Endothelial cell of umbilical vein (primary cell): ENCODE results near the gene CRP. TPM values are rescaled to one million over a fixed set of nuclear protein-coding genes. Genes with fewer than 3 reads are reported as not detected.

Experiments
- BruUV-seq: library from RNA; stranded (reverse); fragments of 400-500 nt; replicated peaks from 2 replicates; lab custom pipeline; 2021; lab: Mats Ljungman, UMichigan
- CTCF ChIA-PET: fragments of 300-600, 350-600 bp; sonication (Branson Sonifier 250); formaldehyde crosslinking; loops from one replicate; lab custom pipeline; 2021; ENCODE audit warnings: antibody characterized with exemption, inconsistent platforms; lab: Charles Lee
- POLR2A ChIA-PET: fragments of 300-600, 350-600 bp; sonication (Branson Sonifier 250); formaldehyde crosslinking; loops from one replicate; lab custom pipeline; 2021; ENCODE audit warnings: antibody characterized with exemption, inconsistent platforms; lab: Charles Lee
- DNase-seq: peaks from one replicate; pipeline ENCODE4 v3.0.0-alpha.2; 2011; ENCODE audit warnings: low read depth, low spot score
- FAIRE-seq: peaks from 2 replicates; lab custom pipeline; 2011; peaks lifted over from hg19 to GRCh38; lab: Jason Lieb, UNC
- H2AFZ ChIP-seq: 2 replicates; pipeline ENCODE4 v1.6.0; 2012; ENCODE audit warnings: low read depth, low read length, control low read depth, inconsistent platforms
- H3K27ac ChIP-seq: 2 replicates; pipeline ENCODE4 v1.5.1; 2011; ENCODE audit warnings: low read depth, mild to moderate bottlenecking, control low read depth, low read length, moderate library complexity; ENCODE audit not compliant: insufficient read depth
- H3K27me3 ChIP-seq, 2 experiments: 2 replicates each; pipeline versions ENCODE4 v1.6.0 to v1.6.1; 2011; ENCODE audit warnings: low read length in 2 of 2, mixed read lengths in 1 of 2; ENCODE audit not compliant: control insufficient read depth in 2 of 2, insufficient read depth in 2 of 2
- H3K36me3 ChIP-seq, 2 experiments: 2 replicates in 1 of 2; 3 replicates in 1 of 2; pipeline ENCODE4 v1.5.1; 2011; ENCODE audit warnings: low read length in 2 of 2, mild to moderate bottlenecking in 1 of 2, moderate library complexity in 1 of 2; ENCODE audit not compliant: control insufficient read depth in 2 of 2, insufficient read depth in 2 of 2; ENCODE audit errors: extremely low read depth in 1 of 2
- H3K4me1 ChIP-seq: 3 replicates; pipeline ENCODE4 v1.5.1; 2011; ENCODE audit warnings: mild to moderate bottlenecking, low read length; ENCODE audit not compliant: control insufficient read depth, insufficient read depth; ENCODE audit errors: extremely low read depth
- H3K4me2 ChIP-seq: 2 replicates; pipeline ENCODE4 v1.6.1; 2011; ENCODE audit warnings: low read length, control low read depth, mixed read lengths; ENCODE audit not compliant: insufficient read depth
- H3K4me3 ChIP-seq, 3 experiments: fragments of 200-600 bp in 1 of 3; sonication (generic), shearing (Covaris generic) in 1 of 3; replicated peaks in 1 of 3; 2 replicates each; pipeline ENCODE4 v1.5.1; 2011 to 2016; ENCODE audit warnings: control low read depth in 3 of 3, low read length in 3 of 3, mild to moderate bottlenecking in 2 of 3, inconsistent platforms in 1 of 3, low read depth in 1 of 3, moderate library complexity in 1 of 3; ENCODE audit not compliant: insufficient read depth in 1 of 3
- H3K79me2 ChIP-seq: 2 replicates; pipeline ENCODE4 v1.6.0; 2012; ENCODE audit warnings: low read length, inconsistent platforms; ENCODE audit not compliant: control insufficient read depth, insufficient read depth
- H3K9ac ChIP-seq: replicated peaks from 2 replicates; pipeline ENCODE3; 2011; ENCODE audit warnings: low read length, control low read depth; ENCODE audit not compliant: insufficient read depth; ENCODE audit errors: extremely low read depth
- H3K9me1 ChIP-seq: replicated peaks from 3 replicates; pipeline ENCODE4 v1.6.0; 2011; ENCODE audit warnings: mild to moderate bottlenecking, low read length; ENCODE audit not compliant: control insufficient read depth, insufficient read depth; ENCODE audit errors: extremely low read depth
- H3K9me3 ChIP-seq: replicated peaks from 2 replicates; pipeline ENCODE4 v1.5.1; 2012; ENCODE audit warnings: low read length, inconsistent platforms; ENCODE audit not compliant: control insufficient read depth, insufficient read depth
- H4K20me1 ChIP-seq: replicated peaks from 2 replicates; pipeline ENCODE3; 2011; ENCODE audit warnings: mild to moderate bottlenecking, low read length; ENCODE audit not compliant: control insufficient read depth, insufficient read depth; ENCODE audit errors: extremely low read depth
- EZH2 ChIP-seq: IDR thresholded peaks from 2 replicates; pipeline ENCODE4 v1.6.1; 2012; ENCODE audit warnings: borderline replicate concordance, low read depth, mild to moderate bottlenecking, moderate library complexity, low read length, inconsistent platforms; ENCODE audit not compliant: severe bottlenecking
- FOS ChIP-seq: IDR thresholded peaks from 2 replicates; pipeline ENCODE4 v1.6.1; 2011; ENCODE audit warnings: mild to moderate bottlenecking, low read length, moderate library complexity, borderline replicate concordance; ENCODE audit not compliant: insufficient read depth
- GATA2 ChIP-seq: IDR thresholded peaks from 2 replicates; pipeline ENCODE4 v1.7.0; 2011; ENCODE audit warnings: low read depth, mild to moderate bottlenecking, moderate library complexity, mixed read lengths, low read length; ENCODE audit not compliant: insufficient read length, insufficient read depth
- JUN ChIP-seq: IDR thresholded peaks from 2 replicates; pipeline ENCODE4 v1.6.1; 2011; ENCODE audit warnings: borderline replicate concordance, low read depth; ENCODE audit not compliant: insufficient read length, insufficient read depth
- MYC ChIP-seq: IDR thresholded peaks from one replicate; pipeline ENCODE4 v1.6.1; 2011; ENCODE audit warnings: mild to moderate bottlenecking, low read depth, low read length
- POLR2A ChIP-seq: IDR thresholded peaks from 2 replicates; pipeline ENCODE4 v1.6.1; 2012; ENCODE audit warnings: low read depth, mild to moderate bottlenecking, control low read depth, low read length
- POLR2AphosphoS5 ChIP-seq: IDR thresholded peaks from 2 replicates; pipeline ENCODE4 v1.6.1; 2012; ENCODE audit warnings: low read depth, mild to moderate bottlenecking, control low read depth, low read length, moderate library complexity; ENCODE audit not compliant: insufficient read depth
- dilution Hi-C: fragments of 300-500 bp; cut with MboI; formaldehyde crosslinking; loops from one replicate; pipeline ENCODE4 v1.15.0; 2019; ENCODE audit warnings: low sequenced_read_pairs; ENCODE audit not compliant: extremely low pct_ligation_motif_present
- intact Hi-C: fragments of 100-400 bp; cut with micrococcal nuclease; formaldehyde crosslinking; loops from one replicate; pipeline ENCODE4 v1.10.0; 2022
- polyA plus RNA-seq, 4 experiments: library from polyadenylated mRNA; depleted of rRNA in 3 of 4; stranded (reverse) in 3 of 4; unstranded in 1 of 4; fragments of >200 nt; gene quantifications; 2 replicates each; pipeline versions ENCODE4 v1.2.1 to v1.2.3, GENCODE V29; 2011 to 2012; ENCODE audit warnings: missing spikeins in 1 of 4
- total RNA-seq: library from RNA; stranded (reverse); gene quantifications from 2 replicates; pipeline ENCODE4 v1.2.3, GENCODE V29; 2021
- TF ChIP-seq, protein P1 (sequence below), 2 donors: IDR thresholded peaks; 1 replicate in 1 of 2; 2 replicates in 1 of 2; pipeline ENCODE4 v1.5.1; 2011; ENCODE audit warnings: low read length in 2 of 2, mild to moderate bottlenecking in 2 of 2, moderate library complexity in 2 of 2, control low read depth in 1 of 2, inconsistent platforms in 1 of 2, low read depth in 1 of 2; ENCODE audit not compliant: insufficient read depth in 1 of 2; ENCODE audit errors: extremely low read depth in 1 of 2
- TF ChIP-seq, protein P2 (sequence below): IDR thresholded peaks from 2 replicates; pipeline ENCODE4 v1.6.1; 2011; ENCODE audit not compliant: insufficient read depth, insufficient read length

The CRP gene
- total and polyA plus RNA-seq, 2 donors (not counting 3 experiments of a cell fraction or from before 2014, with no cell fraction given) = not detected

DNA sequence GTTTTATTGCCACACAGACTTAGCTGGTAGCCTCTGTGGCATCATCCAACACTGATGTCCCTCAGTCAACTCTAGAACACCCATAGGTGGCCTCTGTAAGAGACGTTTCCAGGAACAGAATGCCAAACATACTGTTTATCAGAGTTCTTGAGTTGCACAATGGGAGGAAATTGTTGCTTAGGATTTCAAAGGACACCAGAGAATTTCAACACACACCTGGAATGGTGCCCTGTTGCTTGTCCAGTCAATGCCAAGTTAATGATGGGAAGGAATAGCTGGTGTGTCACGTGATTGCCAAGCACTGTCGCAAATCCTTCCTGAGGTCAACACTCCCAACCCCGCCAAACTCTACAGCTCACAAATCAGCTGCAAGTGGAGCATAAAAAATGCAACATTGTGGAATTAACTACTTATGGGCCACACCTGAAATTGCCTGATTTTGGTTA, 37.8 kb upstream of the CRP start:
- TF ChIP-seq, protein P1, sequence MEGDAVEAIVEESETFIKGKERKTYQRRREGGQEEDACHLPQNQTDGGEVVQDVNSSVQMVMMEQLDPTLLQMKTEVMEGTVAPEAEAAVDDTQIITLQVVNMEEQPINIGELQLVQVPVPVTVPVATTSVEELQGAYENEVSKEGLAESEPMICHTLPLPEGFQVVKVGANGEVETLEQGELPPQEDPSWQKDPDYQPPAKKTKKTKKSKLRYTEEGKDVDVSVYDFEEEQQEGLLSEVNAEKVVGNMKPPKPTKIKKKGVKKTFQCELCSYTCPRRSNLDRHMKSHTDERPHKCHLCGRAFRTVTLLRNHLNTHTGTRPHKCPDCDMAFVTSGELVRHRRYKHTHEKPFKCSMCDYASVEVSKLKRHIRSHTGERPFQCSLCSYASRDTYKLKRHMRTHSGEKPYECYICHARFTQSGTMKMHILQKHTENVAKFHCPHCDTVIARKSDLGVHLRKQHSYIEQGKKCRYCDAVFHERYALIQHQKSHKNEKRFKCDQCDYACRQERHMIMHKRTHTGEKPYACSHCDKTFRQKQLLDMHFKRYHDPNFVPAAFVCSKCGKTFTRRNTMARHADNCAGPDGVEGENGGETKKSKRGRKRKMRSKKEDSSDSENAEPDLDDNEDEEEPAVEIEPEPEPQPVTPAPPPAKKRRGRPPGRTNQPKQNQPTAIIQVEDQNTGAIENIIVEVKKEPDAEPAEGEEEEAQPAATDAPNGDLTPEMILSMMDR (IDR thresholded peaks at IDR 0.05; ENCODE audit: extremely low read depth in 1 of 2, insufficient read depth in 1 of 2, low read depth in 1 of 2, low read length in 2 of 2) = no peak
- TF ChIP-seq FOS (no peak), MYC (no peak), EZH2 (no peak), JUN (no peak), POLR2A (no peak), GATA2 (no peak), POLR2AphosphoS5 (no peak)
- TF ChIP-seq, protein P2, sequence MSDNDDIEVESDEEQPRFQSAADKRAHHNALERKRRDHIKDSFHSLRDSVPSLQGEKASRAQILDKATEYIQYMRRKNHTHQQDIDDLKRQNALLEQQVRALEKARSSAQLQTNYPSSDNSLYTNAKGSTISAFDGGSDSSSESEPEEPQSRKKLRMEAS = no peak
- peaks cover 6% of the 10 kb centered on the region for H3K4me1 ChIP-seq
- no peaks in the 10 kb centered on the region for H3K27me3 ChIP-seq
- H3K4me3 ChIP-seq = no peak overlapping the region
- H4K20me1 ChIP-seq = no peaks in the 10 kb centered on the region
- H3K79me2 ChIP-seq = no peaks in the 10 kb centered on the region
- ChIA-PET CTCF (interaction anchor here (1.8 kb wide), 1 partner anchor 106 kb away, joined by 4 read pairs; no protein-coding TSS in a partner anchor), POLR2A (no interaction called here)
- intact Hi-C loops = no loop called here
- no peaks in the 10 kb centered on the region for H3K36me3 ChIP-seq
- H3K4me2 ChIP-seq = no peak overlapping the region
- DNase-seq = peak; percentile 82
- BruUV-seq = no TSS peak
- no peak overlapping the region for H3K27ac ChIP-seq
- no peak overlapping the region for H3K9ac ChIP-seq
- no peaks in the 10 kb centered on the region for H3K9me3 ChIP-seq
- no peaks in the 10 kb centered on the region for H3K9me1 ChIP-seq
- FAIRE-seq = peak; percentile 72
- no peak overlapping the region for H2AFZ ChIP-seq
- dilution Hi-C loops = no loop called here
